Lower lobe of right lung (tissue), 2 donors: ENCODE data around the gene TNIK. TPM values are rescaled to one million over a fixed set of nuclear protein-coding genes. Genes with fewer than 3 reads are reported as not detected.

Experiments used
- ATAC-seq, 2 donors: fragments of 200-7000 bp; cut with Tn5 transposase; one replicate each; pipeline ENCODE4 v1.9.1; 2020 to 2022; ENCODE audit warnings: mild to moderate bottlenecking in 2 of 2, moderate library complexity in 2 of 2
- DNase-seq: peaks from one replicate; pipeline ENCODE4 v3.0.0-alpha.2; 2020
- H3K27ac ChIP-seq: fragments of 200-600 bp; one replicate; pipeline ENCODE4 v1.8.0; 2022
- H3K27me3 ChIP-seq: fragments of 200-600 bp; one replicate; pipeline ENCODE4 v1.8.0; 2022; ENCODE audit warnings: low read depth
- H3K36me3 ChIP-seq: fragments of 200-600 bp; one replicate; pipeline ENCODE4 v1.8.0; 2022; ENCODE audit warnings: mild to moderate bottlenecking
- H3K4me1 ChIP-seq: fragments of 200-600 bp; one replicate; pipeline ENCODE4 v1.8.0; 2022
- H3K4me3 ChIP-seq: fragments of 200-600 bp; one replicate; pipeline ENCODE4 v1.8.0; 2022; ENCODE audit warnings: mild to moderate bottlenecking
- H3K9me3 ChIP-seq: fragments of 200-600 bp; one replicate; pipeline ENCODE4 v1.8.0; 2022
- CTCF ChIP-seq: fragments of 200-600 bp; IDR thresholded peaks from one replicate; pipeline ENCODE4 v1.8.0; 2022; ENCODE audit warnings: antibody characterized with exemption, mild to moderate bottlenecking
- intact Hi-C: fragments of 100-400 bp; cut with DNase I; formaldehyde crosslinking; loops from one replicate; pipeline ENCODE4 v1.11.0; 2022
- total RNA-seq: library from RNA; stranded (reverse); fragmentation: NEBNext Ultra II Directional; extraction: Animal tissue kit (Norgen Biotek cat#: 25700); gene quantifications from one replicate; pipeline ENCODE4 v1.2.1, GENCODE V29; 2021
- donor health status: DM: no; HTN: yes; CAD: no; lungs with severe emphysema.

Gene TNIK
- total RNA-seq, 1 donor from 2014 or later = 29.3 TPM

- Histone ChIP-seq H3K27me3 (no peaks in the 10 kb centered on the region), H3K27ac (no peak overlapping the region), H3K36me3 (no peaks in the 10 kb centered on the region), H3K4me1 (no peaks in the 10 kb centered on the region), H3K9me3 (no peaks in the 10 kb centered on the region), H3K4me3 (no peak overlapping the region)
- ATAC-seq (no peak), DNase-seq (no peak)
- no peak for TF ChIP-seq CTCF
- intact Hi-C loops = no loop called here
Measured at GRCh38 chr3:171058873-171059603, 401.2 kb downstream of the TNIK start.

DNA sequence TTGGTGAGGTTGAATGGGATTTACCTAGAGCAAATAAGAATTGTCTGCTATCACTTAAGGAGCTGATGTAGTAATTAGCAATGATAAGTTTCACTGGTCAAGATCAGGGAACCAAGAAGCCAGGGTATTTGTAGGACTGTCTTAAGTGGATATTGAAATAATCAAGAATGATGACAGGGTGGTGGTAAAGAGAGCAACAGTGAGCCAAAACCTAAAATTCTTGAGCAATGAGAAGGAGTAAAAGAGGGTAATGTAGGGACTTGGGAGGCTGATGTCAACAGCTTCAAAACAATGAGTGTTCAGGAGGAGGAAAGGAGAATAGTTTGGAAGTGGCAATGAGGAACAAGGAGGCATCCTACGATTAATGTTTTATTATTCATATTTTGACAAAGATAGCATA is 402.1 kb downstream of the TNIK start:
- Histone ChIP-seq H3K4me1 (no peaks in the 10 kb centered on the region), H3K9me3 (no peaks in the 10 kb centered on the region), H3K27me3 (no peaks in the 10 kb centered on the region), H3K27ac (no peak overlapping the region), H3K36me3 (no peaks in the 10 kb centered on the region), H3K4me3 (no peak overlapping the region)
- no peak for ATAC-seq
- intact Hi-C loops = no loop called here
- TF ChIP-seq CTCF = no peak
- DNase-seq = no peak

GRCh38 chr3:171057072-171057471 is 403.1 kb downstream of the TNIK start:
- intact Hi-C loops = no loop called here
- DNase-seq (no peak), ATAC-seq (no peak)
- no peak for TF ChIP-seq CTCF
- Histone ChIP-seq H3K4me3 (no peak overlapping the region), H3K27ac (no peak overlapping the region), H3K9me3 (no peaks in the 10 kb centered on the region), H3K36me3 (no peaks in the 10 kb centered on the region), H3K4me1 (no peaks in the 10 kb centered on the region), H3K27me3 (no peaks in the 10 kb centered on the region)

DNA sequence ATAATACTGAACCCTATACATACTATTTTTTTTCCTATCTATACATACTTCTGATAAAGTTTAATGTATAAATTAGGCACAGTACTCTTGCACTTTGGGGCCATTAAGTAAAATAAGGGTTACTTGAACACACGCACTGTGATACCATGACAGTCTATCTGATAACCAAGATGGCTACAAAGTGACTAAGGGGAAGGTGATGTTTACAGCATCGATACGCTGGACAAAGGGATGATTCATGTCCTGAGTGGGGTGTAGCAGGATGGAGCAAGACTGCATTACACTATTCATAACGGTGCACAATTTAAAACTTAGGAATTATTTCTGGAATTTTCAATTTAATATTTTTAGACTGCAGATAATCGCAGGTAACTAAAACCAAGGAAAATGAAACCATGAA is 403.7 kb downstream of the TNIK start:
- intact Hi-C loops = no loop called here
- ATAC-seq (no peak), DNase-seq (no peak)
- H3K27ac ChIP-seq = no peak overlapping the region
- no peak overlapping the region for H3K4me3 ChIP-seq
- no peaks in the 10 kb centered on the region for H3K27me3 ChIP-seq
- H3K4me1 ChIP-seq = no peaks in the 10 kb centered on the region
- H3K36me3 ChIP-seq = no peaks in the 10 kb centered on the region
- no peak for TF ChIP-seq CTCF
- H3K9me3 ChIP-seq = no peaks in the 10 kb centered on the region

- Histone ChIP-seq H3K4me1 (no peaks in the 10 kb centered on the region), H3K9me3 (no peaks in the 10 kb centered on the region), H3K27me3 (no peaks in the 10 kb centered on the region), H3K27ac (no peak overlapping the region), H3K4me3 (no peak overlapping the region), H3K36me3 (no peaks in the 10 kb centered on the region)
- intact Hi-C loops = no loop called here
- no peak for DNase-seq
- no peak for ATAC-seq
- no peak for TF ChIP-seq CTCF
Measured at GRCh38 chr3:171055336-171056178, 404.6 kb downstream of the TNIK start.
